HEK293 (cell line): ENCODE results near the gene MGST2.

Source experiments
- CTCF ChIA-PET: fragments of 350-600 bp; formaldehyde crosslinking; extraction: SDS; loops from one replicate; lab custom pipeline; 2021; ENCODE audit warnings: antibody characterized with exemption; lab: Yijun Ruan, JAX
- POLR2A ChIA-PET: fragments of 300-600 bp; formaldehyde crosslinking; extraction: SDS; loops from one replicate; lab custom pipeline; 2020; ENCODE audit warnings: antibody characterized with exemption, inconsistent platforms; lab: Yijun Ruan, JAX
- H3K27ac ChIP-seq: fragments of 200-500 bp; sonication (Bioruptor generic); 2 replicates; pipeline ENCODE4 v1.5.1; 2014; ENCODE audit warnings: low read depth, low read length, control low read depth, inconsistent platforms; ENCODE audit errors: extremely low read depth
- H3K36me3 ChIP-seq, 2 experiments: fragments of 200-500 bp in 1 of 2; sonication (Bioruptor generic) in 1 of 2; 1 replicate in 1 of 2; 2 replicates in 1 of 2; pipeline ENCODE4 v1.5.1; 2014 to 2017; ENCODE audit warnings: inconsistent platforms in 2 of 2, low read length in 2 of 2; ENCODE audit not compliant: control insufficient read depth in 2 of 2, insufficient read depth in 1 of 2
- H3K4me1 ChIP-seq: fragments of 200-500 bp; sonication (Bioruptor generic); 2 replicates; pipeline ENCODE4 v1.5.1; 2014; ENCODE audit warnings: mild to moderate bottlenecking, low read length, inconsistent platforms; ENCODE audit not compliant: control insufficient read depth, insufficient read depth
- H3K4me3 ChIP-seq: 2 replicates; pipeline ENCODE4 v1.5.1; 2011; ENCODE audit warnings: low read depth, mild to moderate bottlenecking, control low read depth, low read length, moderate library complexity
- H3K9me3 ChIP-seq: fragments of 200-500 bp; sonication (Bioruptor generic); 2 replicates; pipeline ENCODE4 v1.5.1; 2014; ENCODE audit warnings: low read depth, low read length, inconsistent platforms; ENCODE audit not compliant: control insufficient read depth, insufficient read depth
- KLF1 ChIP-seq: fragments of 450-650 bp; formaldehyde crosslinking; IDR thresholded peaks from 2 replicates; pipeline ENCODE4 v1.5.1; 2016; ENCODE audit warnings: missing biosample characterization, missing genetic modification characterization
- KLF17 ChIP-seq: fragments of 450-650 bp; formaldehyde crosslinking; IDR thresholded peaks from 2 replicates; pipeline ENCODE4 v1.5.1; 2016; ENCODE audit warnings: missing biosample characterization, missing genetic modification characterization
- YY2 ChIP-seq: fragments of 450-650 bp; formaldehyde crosslinking; IDR thresholded peaks from 2 replicates; pipeline ENCODE4 v1.5.1; 2016; ENCODE audit warnings: missing biosample characterization, missing genetic modification characterization
- ZNF16 ChIP-seq: fragments of 450-650 bp; formaldehyde crosslinking; IDR thresholded peaks from 2 replicates; pipeline ENCODE4 v1.5.1; 2016; ENCODE audit warnings: low read depth, missing biosample characterization, missing genetic modification characterization
- ZNF175 ChIP-seq: fragments of 450-650 bp; formaldehyde crosslinking; IDR thresholded peaks from 2 replicates; pipeline ENCODE4 v1.5.1; 2016; ENCODE audit warnings: missing biosample characterization, missing genetic modification characterization
- ZNF2 ChIP-seq: fragments of 450-650 bp; formaldehyde crosslinking; IDR thresholded peaks from 2 replicates; pipeline ENCODE4 v1.5.1; 2016; ENCODE audit warnings: missing biosample characterization, missing genetic modification characterization
- ZNF248 ChIP-seq: fragments of 450-650 bp; formaldehyde crosslinking; IDR thresholded peaks from 2 replicates; pipeline ENCODE4 v1.5.1; 2017; ENCODE audit warnings: missing biosample characterization, missing genetic modification characterization
- ZNF324 ChIP-seq: fragments of 450-650 bp; formaldehyde crosslinking; IDR thresholded peaks from 2 replicates; pipeline ENCODE4 v1.5.1; 2016; ENCODE audit warnings: missing biosample characterization, missing genetic modification characterization
- ZNF335 ChIP-seq: fragments of 450-650 bp; formaldehyde crosslinking; conservative IDR thresholded peaks from 2 replicates; pipeline ENCODE4 v1.5.1; 2016; ENCODE audit warnings: missing biosample characterization, missing genetic modification characterization
- ZNF37A ChIP-seq: fragments of 450-650 bp; IDR thresholded peaks from 2 replicates; pipeline ENCODE4 v1.5.1; 2018; ENCODE audit warnings: missing biosample characterization, missing genetic modification characterization
- ZNF398 ChIP-seq: fragments of 450-650 bp; formaldehyde crosslinking; IDR thresholded peaks from 2 replicates; pipeline ENCODE4 v1.5.1; 2017; ENCODE audit warnings: missing biosample characterization, missing genetic modification characterization
- ZNF549 ChIP-seq: fragments of 450-650 bp; IDR thresholded peaks from 2 replicates; pipeline ENCODE4 v1.5.1; 2018; ENCODE audit warnings: missing biosample characterization, missing genetic modification characterization, mild to moderate bottlenecking, inconsistent platforms, moderate library complexity
- ZNF560 ChIP-seq: fragments of 450-650 bp; formaldehyde crosslinking; IDR thresholded peaks from 2 replicates; pipeline ENCODE4 v1.5.1; 2017; ENCODE audit warnings: missing biosample characterization, missing genetic modification characterization, borderline replicate concordance
- ZNF561 ChIP-seq: fragments of 450-650 bp; IDR thresholded peaks from 2 replicates; pipeline ENCODE4 v1.5.1; 2018; ENCODE audit warnings: missing biosample characterization, missing genetic modification characterization, borderline replicate concordance
- ZNF626 ChIP-seq: fragments of 450-650 bp; sonication (Bioruptor Pico); formaldehyde crosslinking; IDR thresholded peaks from 2 replicates; pipeline ENCODE4 v1.5.1; 2018; ENCODE audit warnings: missing biosample characterization, missing genetic modification characterization, inconsistent platforms
- ZSCAN30 ChIP-seq: fragments of 450-650 bp; IDR thresholded peaks from 2 replicates; pipeline ENCODE4 v1.5.1; 2018; ENCODE audit warnings: missing biosample characterization, mild to moderate bottlenecking, missing genetic modification characterization, moderate library complexity
- TF ChIP-seq, protein P1 (sequence below): fragments of 450-650 bp; formaldehyde crosslinking; IDR thresholded peaks from 2 replicates; pipeline ENCODE4 v1.5.1; 2016; ENCODE audit warnings: missing biosample characterization, missing genetic modification characterization

Gene MGST2

DNA sequence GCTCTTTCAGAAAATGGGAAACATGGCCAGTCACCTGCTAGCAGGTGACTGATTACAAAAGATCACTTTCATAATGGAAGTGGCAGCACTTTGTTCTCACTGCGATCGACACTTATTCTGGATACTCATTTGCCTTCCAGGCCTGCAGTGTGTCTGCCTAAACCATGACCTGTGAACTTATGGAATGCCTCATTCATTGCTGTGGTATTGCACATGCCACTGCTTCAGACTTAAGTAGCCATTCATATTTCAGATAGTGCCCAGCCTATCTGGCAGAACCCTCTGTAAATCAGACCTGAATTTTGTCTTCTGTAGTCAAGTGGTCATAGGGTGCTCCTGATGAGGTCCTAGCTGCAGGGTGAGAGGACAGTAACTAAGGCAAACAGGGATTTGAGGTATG, 23.3 kb upstream of the MGST2 start:
- TF ChIP-seq ZNF626 (tag by site-specific recombination), result no peak
- TF ChIP-seq ZNF549 (tag by site-specific recombination), result no peak
- TF ChIP-seq ZNF16 (tag by site-specific recombination), result no peak
- no peak for TF ChIP-seq ZNF248 (tag by site-specific recombination)
- no peak for TF ChIP-seq ZNF175
- no peak for TF ChIP-seq ZNF37A (tag by site-specific recombination)
- H3K4me3 ChIP-seq, result no peak overlapping the region
- no peaks in the 10 kb centered on the region for H3K36me3 ChIP-seq
- POLR2A ChIA-PET, result no interaction called here
- H3K9me3 ChIP-seq, result no peaks in the 10 kb centered on the region
- H3K27ac ChIP-seq, result no peak overlapping the region
- H3K4me1 ChIP-seq, result no peaks in the 10 kb centered on the region
- CTCF ChIA-PET, result interaction anchor here (0.5 to 2.9 kb wide), 3 partner anchors 8 to 39 kb away, joined by 3 to 8 read pairs (median 3); no protein-coding TSS in a partner anchor

DNA sequence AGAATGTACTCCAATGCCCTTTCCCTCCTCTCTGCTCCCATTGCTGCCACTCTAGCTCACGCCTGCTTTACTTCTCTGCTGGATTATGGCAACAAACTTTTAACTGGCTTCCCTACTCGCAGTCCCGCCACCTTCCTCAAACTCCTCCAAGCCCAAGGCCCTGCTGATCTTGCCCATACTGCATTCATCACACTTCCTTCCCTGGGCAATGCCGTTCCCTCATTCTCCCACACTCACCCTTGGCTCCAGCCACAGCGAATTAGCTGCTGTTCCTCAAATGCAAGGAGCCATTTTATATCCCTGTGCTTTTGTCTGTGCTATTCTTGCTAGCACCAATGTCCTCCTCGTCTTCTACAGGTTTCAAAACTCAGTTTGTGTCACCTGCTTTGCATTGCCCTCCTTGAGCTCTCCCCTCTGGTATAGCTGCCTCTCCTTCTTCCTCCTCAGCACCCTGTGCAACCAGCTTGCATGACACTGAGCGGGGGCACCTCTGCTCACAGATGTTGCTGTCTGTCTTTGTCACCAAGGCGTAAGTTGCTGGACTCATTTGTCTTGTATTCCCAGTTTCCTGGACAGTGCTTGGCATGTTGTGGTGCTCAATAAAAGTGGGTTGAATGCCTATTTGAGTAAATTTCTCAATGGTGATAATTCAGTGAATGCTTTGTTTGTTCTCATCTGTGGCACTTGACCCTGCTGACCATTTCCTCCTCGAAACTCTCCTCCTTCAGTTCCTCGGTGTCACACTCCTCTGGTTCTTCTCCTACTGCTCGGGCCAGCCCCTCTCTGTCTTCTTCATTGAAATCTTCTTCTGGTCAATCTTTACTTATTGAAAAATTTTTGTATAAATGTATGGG, 22.4 kb upstream of the MGST2 start:
- no peaks in the 10 kb centered on the region for H3K9me3 ChIP-seq
- no peak overlapping the region for H3K27ac ChIP-seq
- POLR2A ChIA-PET, result no interaction called here
- H3K36me3 ChIP-seq, result no peaks in the 10 kb centered on the region
- no peaks in the 10 kb centered on the region for H3K4me1 ChIP-seq
- no peak overlapping the region for H3K4me3 ChIP-seq
- CTCF ChIA-PET, result interaction anchor here (0.5 to 1.7 kb wide), 2 partner anchors 8 to 9 kb away, joined by 3 to 4 read pairs; no protein-coding TSS in a partner anchor
- no peak for TF ChIP-seq YY2
- no peak for TF ChIP-seq ZNF324 (tag by site-specific recombination)
- TF ChIP-seq KLF17 (tag by site-specific recombination), result no peak
- TF ChIP-seq ZNF561, result no peak
- TF ChIP-seq ZNF2, result no peak
- no peak for TF ChIP-seq ZNF560 (tag by site-specific recombination)
- TF ChIP-seq ZNF335 (tag by site-specific recombination), result no peak

GRCh38 chr4:139645458-139645857, 20.2 kb upstream of the MGST2 start:
- no peaks in the 10 kb centered on the region for H3K36me3 ChIP-seq
- no peaks in the 10 kb centered on the region for H3K9me3 ChIP-seq
- TF ChIP-seq, protein P1, sequence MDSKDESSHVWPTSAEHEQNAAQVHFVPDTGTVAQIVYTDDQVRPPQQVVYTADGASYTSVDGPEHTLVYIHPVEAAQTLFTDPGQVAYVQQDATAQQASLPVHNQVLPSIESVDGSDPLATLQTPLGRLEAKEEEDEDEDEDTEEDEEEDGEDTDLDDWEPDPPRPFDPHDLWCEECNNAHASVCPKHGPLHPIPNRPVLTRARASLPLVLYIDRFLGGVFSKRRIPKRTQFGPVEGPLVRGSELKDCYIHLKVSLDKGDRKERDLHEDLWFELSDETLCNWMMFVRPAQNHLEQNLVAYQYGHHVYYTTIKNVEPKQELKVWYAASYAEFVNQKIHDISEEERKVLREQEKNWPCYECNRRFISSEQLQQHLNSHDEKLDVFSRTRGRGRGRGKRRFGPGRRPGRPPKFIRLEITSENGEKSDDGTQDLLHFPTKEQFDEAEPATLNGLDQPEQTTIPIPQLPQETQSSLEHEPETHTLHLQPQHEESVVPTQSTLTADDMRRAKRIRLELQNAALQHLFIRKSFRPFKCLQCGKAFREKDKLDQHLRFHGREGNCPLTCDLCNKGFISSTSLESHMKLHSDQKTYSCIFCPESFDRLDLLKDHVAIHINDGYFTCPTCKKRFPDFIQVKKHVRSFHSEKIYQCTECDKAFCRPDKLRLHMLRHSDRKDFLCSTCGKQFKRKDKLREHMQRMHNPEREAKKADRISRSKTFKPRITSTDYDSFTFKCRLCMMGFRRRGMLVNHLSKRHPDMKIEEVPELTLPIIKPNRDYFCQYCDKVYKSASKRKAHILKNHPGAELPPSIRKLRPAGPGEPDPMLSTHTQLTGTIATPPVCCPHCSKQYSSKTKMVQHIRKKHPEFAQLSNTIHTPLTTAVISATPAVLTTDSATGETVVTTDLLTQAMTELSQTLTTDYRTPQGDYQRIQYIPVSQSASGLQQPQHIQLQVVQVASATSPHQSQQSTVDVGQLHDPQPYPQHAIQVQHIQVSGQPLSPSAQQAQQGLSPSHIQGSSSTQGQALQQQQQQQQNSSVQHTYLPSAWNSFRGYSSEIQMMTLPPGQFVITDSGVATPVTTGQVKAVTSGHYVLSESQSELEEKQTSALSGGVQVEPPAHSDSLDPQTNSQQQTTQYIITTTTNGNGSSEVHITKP, result no peak
- TF ChIP-seq ZNF398 (no peak), ZSCAN30 (no peak), KLF1 (tag by site-specific recombination) (no peak)
- ChIA-PET CTCF (interaction anchor here (0.6 to 3.0 kb wide), 4 partner anchors 11 to 148 kb away, joined by 3 to 16 read pairs (median 3); no protein-coding TSS in a partner anchor), POLR2A (no interaction called here)
- H3K27ac ChIP-seq, result no peak overlapping the region
- no peak overlapping the region for H3K4me3 ChIP-seq
- no peaks in the 10 kb centered on the region for H3K4me1 ChIP-seq
